Measurements from ENCODE around the gene INHBE. TPM values are rescaled to one million over a fixed set of nuclear protein-coding genes. Genes with fewer than 3 reads are reported as not detected.
A peak's percentile ranks its signal among the peaks of the same experiment; 100 is the strongest.
"Not testable (repeated sequence)": the region's sequence is repeated elsewhere in the genome, so short reads cannot be mapped to it uniquely, and the experiment has no call there.

Gene INHBE
- polyA plus RNA-seq, 3 donors = not detected

DNA sequence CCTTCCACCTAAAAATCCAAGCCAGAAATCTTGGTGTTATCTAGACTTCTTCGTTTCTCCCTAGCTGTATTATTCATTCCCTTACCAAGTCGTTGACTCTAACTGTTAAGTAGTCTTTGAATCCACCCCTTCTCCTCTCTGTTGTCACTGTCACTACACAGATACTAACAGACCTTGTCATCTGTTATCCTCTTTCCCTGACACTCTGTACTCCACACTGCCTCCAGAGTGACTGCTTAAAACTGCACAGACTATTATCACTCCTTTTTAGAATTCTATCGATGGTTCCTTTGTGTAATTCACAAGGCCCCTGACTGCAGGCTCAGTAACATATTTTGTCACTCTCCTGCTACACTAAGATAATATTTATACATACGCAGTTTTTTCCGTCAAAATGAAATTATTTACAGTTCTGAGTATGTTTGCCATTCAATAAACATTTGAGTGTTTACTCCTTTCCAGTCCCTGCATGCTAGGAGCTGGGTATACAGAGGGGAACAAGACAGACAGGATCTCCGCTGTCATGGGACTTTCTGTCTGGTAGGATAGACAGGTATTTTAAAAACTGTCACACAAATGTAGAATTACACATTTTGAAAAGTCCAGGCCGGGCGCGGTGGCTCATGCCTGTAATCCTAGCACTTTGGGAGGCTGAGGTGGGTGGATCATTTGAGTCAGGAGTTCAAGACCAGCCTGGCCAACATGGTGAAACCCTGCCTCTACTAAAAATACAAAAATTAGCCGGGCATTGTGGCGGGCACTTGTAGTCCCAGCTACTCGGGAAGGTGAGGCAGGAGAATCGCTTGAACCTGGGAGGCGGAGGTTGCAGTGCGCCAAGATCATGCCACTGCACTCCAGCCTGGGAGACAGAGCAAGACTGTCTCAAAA, 36.5 kb downstream of the INHBE start:
- no peaks in the 10 kb centered on the region for H3K9me3 ChIP-seq (replicated peaks in 1 of 2; ENCODE audit: control insufficient read depth in 1 of 2, insufficient read depth in 1 of 2, low read length in 2 of 2)
- TF ChIP-seq, protein P1, sequence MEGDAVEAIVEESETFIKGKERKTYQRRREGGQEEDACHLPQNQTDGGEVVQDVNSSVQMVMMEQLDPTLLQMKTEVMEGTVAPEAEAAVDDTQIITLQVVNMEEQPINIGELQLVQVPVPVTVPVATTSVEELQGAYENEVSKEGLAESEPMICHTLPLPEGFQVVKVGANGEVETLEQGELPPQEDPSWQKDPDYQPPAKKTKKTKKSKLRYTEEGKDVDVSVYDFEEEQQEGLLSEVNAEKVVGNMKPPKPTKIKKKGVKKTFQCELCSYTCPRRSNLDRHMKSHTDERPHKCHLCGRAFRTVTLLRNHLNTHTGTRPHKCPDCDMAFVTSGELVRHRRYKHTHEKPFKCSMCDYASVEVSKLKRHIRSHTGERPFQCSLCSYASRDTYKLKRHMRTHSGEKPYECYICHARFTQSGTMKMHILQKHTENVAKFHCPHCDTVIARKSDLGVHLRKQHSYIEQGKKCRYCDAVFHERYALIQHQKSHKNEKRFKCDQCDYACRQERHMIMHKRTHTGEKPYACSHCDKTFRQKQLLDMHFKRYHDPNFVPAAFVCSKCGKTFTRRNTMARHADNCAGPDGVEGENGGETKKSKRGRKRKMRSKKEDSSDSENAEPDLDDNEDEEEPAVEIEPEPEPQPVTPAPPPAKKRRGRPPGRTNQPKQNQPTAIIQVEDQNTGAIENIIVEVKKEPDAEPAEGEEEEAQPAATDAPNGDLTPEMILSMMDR (IDR thresholded peaks at IDR 0.05) = peak; percentile 22
- H3K4me1 ChIP-seq (ENCODE audit: control insufficient read depth in 1 of 2, insufficient read depth in 2 of 2, low read length in 2 of 2) = peaks cover 16 to 21% of the 10 kb centered on the region in 2 donors
- WGBS (ENCODE audit: insufficient coverage) = 91% methylated on average over 9 of the region's 15 CpGs
- H3K9ac ChIP-seq (ENCODE audit: insufficient read depth, low read length, poor library complexity, severe bottlenecking) = no peak overlapping the region
- peaks cover 11% of the 10 kb centered on the region for H4K20me1 ChIP-seq (ENCODE audit: insufficient read depth, low read length)
- H3K27ac Mint-ChIP-seq = peak overlapping the region in 3 of 7 donors; percentile 15 to 80 (median 20)
- no peak overlapping the region for H3K27ac ChIP-seq (ENCODE audit: low read depth in 1 of 2, low read length in 2 of 2)
- H3K79me2 ChIP-seq (ENCODE audit: insufficient read depth, low read length) = peaks cover 16% of the 10 kb centered on the region
- peaks cover 43 to 51% of the 10 kb centered on the region in 2 donors for H3K36me3 ChIP-seq (replicated peaks in 1 of 2; ENCODE audit: control insufficient read depth in 1 of 2, insufficient read depth in 2 of 2, low read length in 2 of 2)
- intact Hi-C loops (cut with micrococcal nuclease) = no loop called here
- H3K4me3 Mint-ChIP-seq = no peak overlapping the region
- H3K36me3 Mint-ChIP-seq = peaks cover 48 to 73% of the 10 kb centered on the region in 2 donors
- peaks cover 0 to 3% (median 0%) of the 10 kb centered on the region in 7 donors for H3K9me3 Mint-ChIP-seq
- H2AFZ ChIP-seq (ENCODE audit: insufficient read depth, low read depth, low read length, poor library complexity, severe bottlenecking) = no peak overlapping the region
- peaks cover 21% of the 10 kb centered on the region for H3K4me1 Mint-ChIP-seq
- no peak overlapping the region for H3K4me3 ChIP-seq (replicated peaks in 1 of 3; ENCODE audit: low read depth in 2 of 3, low read length in 3 of 3)
- H3K27me3 ChIP-seq (ENCODE audit: control insufficient read depth in 2 of 2, insufficient read depth in 2 of 2, low read length in 2 of 2) = no peaks in the 10 kb centered on the region
- H3K4me2 ChIP-seq (replicated peaks; ENCODE audit: extremely low read depth, low read length, poor library complexity, severe bottlenecking) = no peak overlapping the region
- H3K27me3 Mint-ChIP-seq (ENCODE audit: low read depth in 3 of 3) = peaks cover 0 to 2% (median 0%) of the 10 kb centered on the region in 3 donors
- DNase-seq = no peak

DNA sequence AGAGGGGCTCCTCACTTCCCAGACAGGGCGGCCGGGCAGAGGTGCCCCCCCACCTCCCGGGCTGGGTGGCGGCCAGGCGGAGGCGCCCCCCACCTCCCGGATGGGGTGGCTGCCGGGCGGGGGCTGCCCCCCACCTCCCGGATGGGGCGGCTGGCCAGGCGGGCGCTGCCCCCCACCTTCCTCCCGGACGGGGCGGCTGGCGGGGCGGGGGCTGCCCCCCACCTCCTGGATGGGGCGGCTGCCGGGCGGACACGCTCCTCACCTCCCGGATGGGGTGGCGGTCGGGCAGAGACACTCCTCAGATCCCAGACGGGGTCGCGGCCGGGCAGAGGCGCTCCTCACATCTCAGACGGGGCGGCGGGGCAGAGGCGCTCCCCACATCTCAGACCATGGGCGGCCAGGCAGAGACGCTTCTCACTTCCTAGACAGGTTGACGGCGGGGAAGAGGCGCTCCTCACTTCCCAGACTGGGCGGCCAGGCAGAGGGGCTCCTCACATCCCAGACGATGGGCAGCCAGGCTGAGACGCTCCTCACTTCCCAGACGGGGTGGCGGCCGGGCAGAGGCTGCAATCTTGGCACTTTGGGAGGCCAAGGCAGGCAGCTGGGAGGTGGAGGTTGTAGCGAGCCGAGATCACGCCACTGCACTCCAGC, 40.1 kb downstream of the INHBE start:
- H2AFZ ChIP-seq (ENCODE audit: insufficient read depth, low read depth, low read length, poor library complexity, severe bottlenecking); DNase-seq; H3K4me1 ChIP-seq (ENCODE audit: control insufficient read depth in 1 of 2, insufficient read depth in 2 of 2, low read length in 2 of 2); H3K27me3 ChIP-seq (ENCODE audit: control insufficient read depth in 2 of 2, insufficient read depth in 2 of 2, low read length in 2 of 2); H3K4me2 ChIP-seq (replicated peaks; ENCODE audit: extremely low read depth, low read length, poor library complexity, severe bottlenecking); H3K9me3 Mint-ChIP-seq; H3K9ac ChIP-seq (ENCODE audit: insufficient read depth, low read length, poor library complexity, severe bottlenecking); H3K9me3 ChIP-seq (replicated peaks in 1 of 2; ENCODE audit: control insufficient read depth in 1 of 2, insufficient read depth in 1 of 2, low read length in 2 of 2); H3K27me3 Mint-ChIP-seq (ENCODE audit: low read depth in 3 of 3); H3K79me2 ChIP-seq (ENCODE audit: insufficient read depth, low read length); intact Hi-C loops (cut with micrococcal nuclease); H3K27ac ChIP-seq (ENCODE audit: low read depth in 1 of 2, low read length in 2 of 2); H3K27ac Mint-ChIP-seq; H3K4me3 Mint-ChIP-seq; H3K4me3 ChIP-seq (replicated peaks in 1 of 3; ENCODE audit: low read depth in 2 of 3, low read length in 3 of 3); H3K4me1 Mint-ChIP-seq: not testable (repeated sequence)
- H3K36me3 Mint-ChIP-seq = peaks cover 64 to 91% of the 10 kb centered on the region in 2 donors
- H3K36me3 ChIP-seq (replicated peaks in 1 of 2; ENCODE audit: control insufficient read depth in 1 of 2, insufficient read depth in 2 of 2, low read length in 2 of 2) = peaks cover 51 to 70% of the 10 kb centered on the region in 2 donors
- 95% methylated on average over 29 of the region's 48 CpGs for WGBS (ENCODE audit: insufficient coverage)
- peaks cover 17% of the 10 kb centered on the region for H4K20me1 ChIP-seq (ENCODE audit: insufficient read depth, low read length)
